ENCODE results near the gene HSPA12B.

The HSPA12B gene

GRCh38 chr20:3710703-3711483 is 21.6 kb upstream of the HSPA12B start:
- TF ChIP-seq CTCF (IDR thresholded peaks at IDR 0.05; ENCODE audit: extremely low read depth, missing control alignments) = peak; percentile 86
- DNase-seq (ENCODE audit: low spot score) = peak; percentile 88

GRCh38 chr20:3711484-3711941 is 21.0 kb upstream of the HSPA12B start:
- no peak for DNase-seq (ENCODE audit: low spot score)

GRCh38 chr20:3712279-3712873 is 20.1 kb upstream of the HSPA12B start, which contains the start of gene SIGLEC1:
Gene SIGLEC1, minus strand, starts transcription at chr20:3712600. Its CDS starts 5,472 bp downstream, at chr20:3707128.
- no peak for TF ChIP-seq CTCF (IDR thresholded peaks at IDR 0.05; ENCODE audit: extremely low read depth, missing control alignments)
- no peak for DNase-seq (ENCODE audit: low spot score)

More at GRCh38 chr20:3711484-3711941, 21.0 kb upstream of the HSPA12B start:
- TF ChIP-seq CTCF (IDR thresholded peaks at IDR 0.05; ENCODE audit: extremely low read depth, missing control alignments) = no peak

GRCh38 chr20:3714092-3714491 is 18.4 kb upstream of the HSPA12B start:
- no peak for TF ChIP-seq CTCF (IDR thresholded peaks at IDR 0.05; ENCODE audit: extremely low read depth, missing control alignments)
- DNase-seq (ENCODE audit: low spot score) = no peak

GRCh38 chr20:3716195-3716834 is 16.2 kb upstream of the HSPA12B start:
- DNase-seq (ENCODE audit: low spot score) = peak; percentile 63
- peak; percentile 71 for TF ChIP-seq CTCF (IDR thresholded peaks at IDR 0.05; ENCODE audit: extremely low read depth, missing control alignments)

- DNase-seq (ENCODE audit: low spot score) = no peak
- TF ChIP-seq CTCF (IDR thresholded peaks at IDR 0.05; ENCODE audit: extremely low read depth, missing control alignments) = no peak
Measured at GRCh38 chr20:3719046-3719445, 13.4 kb upstream of the HSPA12B start.

- no peak for TF ChIP-seq CTCF (IDR thresholded peaks at IDR 0.05; ENCODE audit: extremely low read depth, missing control alignments)
Measured at GRCh38 chr20:3720068-3720467, 12.4 kb upstream of the HSPA12B start.

More at GRCh38 chr20:3720068-3720467, 12.4 kb upstream of the HSPA12B start:
- DNase-seq (ENCODE audit: low spot score) = no peak

All from GM20000 (cell line).